H1 (cell line): ENCODE measurements around the gene CLCN3. TPM values are rescaled to one million over a fixed set of nuclear protein-coding genes. Genes with fewer than 3 reads are reported as not detected.

Experiments
- CHD7 ChIP-seq: fragments of 300-600 bp; sonication (generic); IDR thresholded peaks from 2 replicates; pipeline ENCODE4 v1.7.1; 2012; ENCODE audit warnings: low read length, moderate library complexity, mild to moderate bottlenecking, inconsistent platforms; ENCODE audit not compliant: insufficient replicate concordance
- EP300 ChIP-seq, 2 experiments: IDR thresholded peaks; 1 replicate in 1 of 2; 2 replicates in 1 of 2; pipeline ENCODE4 v1.6.1; 2011 to 2012; ENCODE audit warnings: low read depth in 2 of 2, low read length in 2 of 2, mild to moderate bottlenecking in 2 of 2, borderline replicate concordance in 1 of 2, inconsistent platforms in 1 of 2, moderate library complexity in 1 of 2
- POLR2A ChIP-seq, 2 experiments: IDR thresholded peaks; 1 replicate in 1 of 2; 2 replicates in 1 of 2; pipeline ENCODE4 v1.6.1; 2011; ENCODE audit warnings: low read depth in 2 of 2, low read length in 2 of 2, mild to moderate bottlenecking in 2 of 2; ENCODE audit errors: control extremely low read depth in 1 of 2
- RXRA ChIP-seq: IDR thresholded peaks from 2 replicates; pipeline ENCODE4 v1.6.1; 2011; ENCODE audit warnings: low read depth, mild to moderate bottlenecking, low read length, moderate library complexity; ENCODE audit not compliant: insufficient read depth
- SRF ChIP-seq: IDR thresholded peaks from 2 replicates; pipeline ENCODE4 v1.6.1; 2011; ENCODE audit warnings: mild to moderate bottlenecking, low read depth, low read length, moderate library complexity
- TAF7 ChIP-seq: optimal IDR thresholded peaks from 2 replicates; pipeline ENCODE3; 2011; ENCODE audit warnings: low read depth, mild to moderate bottlenecking, inconsistent platforms, low read length, moderate library complexity, borderline replicate concordance
- polyA plus RNA-seq, 7 experiments: library from polyadenylated mRNA; depleted of rRNA in 3 of 7; stranded (reverse) in 5 of 7; unstranded in 2 of 7; fragments of >200 nt in 5 of 7; fragments of 200-250 nt in 2 of 7; gene quantifications; 1 replicate in 5 of 7; 2 replicates in 1 of 7; 4 replicates in 1 of 7; pipeline versions ENCODE4 v1.2.1 to v1.2.3, GENCODE V29; 2011 to 2013; ENCODE audit warnings: missing spikeins in 2 of 7, mixed read lengths in 2 of 7
- total RNA-seq: library from RNA; stranded (reverse); fragmentation: NEBNext Ultra II Directional; extraction: Animal tissue kit (Norgen Biotek cat#: 25700); gene quantifications from 2 replicates; pipeline ENCODE4 v1.2.1, GENCODE V29; 2021

Gene CLCN3
- total and polyA plus RNA-seq, 2 of the 8 experiments (the other 6 are each of a cell fraction or from before 2014, with no cell fraction given): 8.8 to 32.8 TPM

GRCh38 chr4:169663402-169663801, 43.0 kb downstream of the CLCN3 start (continued):
- TF ChIP-seq CHD7: no peak
- TF ChIP-seq SRF: no peak
- TF ChIP-seq TAF7: no peak
- TF ChIP-seq RXRA: no peak
- no peak for TF ChIP-seq POLR2A (IDR thresholded peaks at IDR 0.05; ENCODE audit: control extremely low read depth in 1 of 2, low read depth in 2 of 2, low read length in 2 of 2)
- no peak for TF ChIP-seq EP300 (IDR thresholded peaks at IDR 0.05; ENCODE audit: borderline replicate concordance in 1 of 2, low read depth in 2 of 2, low read length in 2 of 2)
